SU-DHL-6 (cell line): ENCODE measurements around the gene ATG2B.

Source experiments
- H2AFZ ChIP-seq: fragments of 200-600 bp; sonication (generic); 2 replicates; pipeline ENCODE4 v1.6.1; 2014; ENCODE audit warnings: low read depth, mild to moderate bottlenecking, moderate library complexity, mixed read lengths, antibody characterized with exemption, low read length; ENCODE audit not compliant: severe bottlenecking
- H3F3A ChIP-seq: fragments of 200-600 bp; shearing (Covaris generic); 2 replicates; pipeline ENCODE4 v1.6.0; 2016; ENCODE audit warnings: antibody characterized with exemption, mild to moderate bottlenecking; ENCODE audit not compliant: insufficient read depth
- H3K27ac ChIP-seq: fragments of 200-600 bp; sonication (generic); 2 replicates; pipeline ENCODE4 v1.5.1; 2016; ENCODE audit warnings: low read depth, mild to moderate bottlenecking, low read length, moderate library complexity, mixed read lengths
- H3K27me3 ChIP-seq: fragments of 200-600 bp; sonication (generic), shearing (Covaris generic); 2 replicates; pipeline ENCODE4 v1.6.0; 2014; ENCODE audit warnings: mild to moderate bottlenecking, low read length
- H3K36me3 ChIP-seq: fragments of 200-600 bp; sonication (generic); 2 replicates; pipeline ENCODE4 v1.6.1; 2014; ENCODE audit warnings: mild to moderate bottlenecking, low read length, mixed read lengths
- H3K4me2 ChIP-seq: fragments of 300-600, 200-600 bp; shearing (Covaris generic), sonication (generic); 2 replicates; pipeline ENCODE4 v1.6.0; 2014; ENCODE audit warnings: low read length, low read depth, mild to moderate bottlenecking; ENCODE audit not compliant: poor library complexity, severe bottlenecking
- H3K4me3 ChIP-seq: fragments of 200-600 bp; sonication (generic); 2 replicates; pipeline ENCODE4 v1.5.1; 2014; ENCODE audit warnings: antibody characterized with exemption, low read length, mild to moderate bottlenecking, mixed read lengths; ENCODE audit not compliant: insufficient read depth, poor library complexity, severe bottlenecking
- H3K79me2 ChIP-seq: fragments of 200-600 bp; sonication (generic); 2 replicates; pipeline ENCODE4 v1.6.1; 2014; ENCODE audit warnings: mild to moderate bottlenecking, low read length, moderate library complexity; ENCODE audit not compliant: insufficient read depth
- H3K9ac ChIP-seq: fragments of 200-600 bp; sonication (generic); 2 replicates; pipeline ENCODE4 v1.7.0; 2014; ENCODE audit warnings: mild to moderate bottlenecking, low read length
- H3K9me2 ChIP-seq: fragments of 200-600 bp; sonication (generic); replicated peaks from 2 replicates; pipeline ENCODE4 v1.6.1; 2014; ENCODE audit warnings: low read length; ENCODE audit not compliant: insufficient read depth
- H3K9me3 ChIP-seq: fragments of 200-600 bp; sonication (generic); 2 replicates; pipeline ENCODE4 v1.6.1; 2014; ENCODE audit warnings: low read length, mixed read lengths; ENCODE audit not compliant: insufficient read depth
- H4K20me1 ChIP-seq: fragments of 200-600 bp; sonication (generic); 2 replicates; pipeline ENCODE4 v1.6.1; 2014; ENCODE audit warnings: low read depth, mild to moderate bottlenecking, antibody characterized with exemption, low read length, moderate library complexity, mixed read lengths
- EZH2phosphoT487 ChIP-seq: fragments of 200-600 bp; sonication (generic), shearing (Covaris generic); conservative IDR thresholded peaks from 2 replicates; pipeline ENCODE4 v1.6.1; 2018; ENCODE audit warnings: mild to moderate bottlenecking, antibody characterized with exemption, low read length, moderate library complexity, mixed read lengths
- TF ChIP-seq, protein P1 (sequence below): fragments of 200-600 bp; sonication (generic); IDR thresholded peaks from one replicate; pipeline ENCODE4 v1.5.1; 2017; ENCODE audit warnings: antibody characterized with exemption, mild to moderate bottlenecking, low read length, moderate library complexity; ENCODE audit not compliant: insufficient read depth, poor library complexity, severe bottlenecking

ATG2B gene

GRCh38 chr14:96265383-96266095 is 97.6 kb downstream of the ATG2B start:
- Histone ChIP-seq H3K27ac (no peak overlapping the region), H3K36me3 (no peaks in the 10 kb centered on the region), H3K9ac (no peak overlapping the region)

DNA sequence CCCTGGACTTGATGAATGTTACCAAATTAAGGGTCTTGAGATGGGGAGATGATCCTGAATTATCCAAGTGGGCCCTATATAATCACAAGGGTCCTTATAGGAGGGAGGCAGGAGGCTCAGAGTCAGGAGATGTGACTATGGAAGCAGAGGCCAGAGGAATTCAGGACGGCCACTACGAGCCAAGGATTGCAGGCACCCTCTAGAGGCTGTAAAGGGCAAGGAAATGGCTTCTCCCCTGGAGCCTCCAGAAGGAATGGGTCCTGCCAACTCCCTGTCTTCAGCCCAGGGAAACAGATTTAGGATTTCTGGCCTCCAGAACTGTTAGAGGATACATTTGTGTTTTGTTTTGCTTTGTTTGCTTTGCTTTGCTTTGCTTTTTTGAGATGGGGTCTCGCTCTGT is 98.3 kb downstream of the ATG2B start:
- no peak overlapping the region for H3K27ac ChIP-seq
- no peaks in the 10 kb centered on the region for H3F3A ChIP-seq
- H3K79me2 ChIP-seq: no peaks in the 10 kb centered on the region
- TF ChIP-seq, protein P1, sequence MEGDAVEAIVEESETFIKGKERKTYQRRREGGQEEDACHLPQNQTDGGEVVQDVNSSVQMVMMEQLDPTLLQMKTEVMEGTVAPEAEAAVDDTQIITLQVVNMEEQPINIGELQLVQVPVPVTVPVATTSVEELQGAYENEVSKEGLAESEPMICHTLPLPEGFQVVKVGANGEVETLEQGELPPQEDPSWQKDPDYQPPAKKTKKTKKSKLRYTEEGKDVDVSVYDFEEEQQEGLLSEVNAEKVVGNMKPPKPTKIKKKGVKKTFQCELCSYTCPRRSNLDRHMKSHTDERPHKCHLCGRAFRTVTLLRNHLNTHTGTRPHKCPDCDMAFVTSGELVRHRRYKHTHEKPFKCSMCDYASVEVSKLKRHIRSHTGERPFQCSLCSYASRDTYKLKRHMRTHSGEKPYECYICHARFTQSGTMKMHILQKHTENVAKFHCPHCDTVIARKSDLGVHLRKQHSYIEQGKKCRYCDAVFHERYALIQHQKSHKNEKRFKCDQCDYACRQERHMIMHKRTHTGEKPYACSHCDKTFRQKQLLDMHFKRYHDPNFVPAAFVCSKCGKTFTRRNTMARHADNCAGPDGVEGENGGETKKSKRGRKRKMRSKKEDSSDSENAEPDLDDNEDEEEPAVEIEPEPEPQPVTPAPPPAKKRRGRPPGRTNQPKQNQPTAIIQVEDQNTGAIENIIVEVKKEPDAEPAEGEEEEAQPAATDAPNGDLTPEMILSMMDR: no peak
- no peak for TF ChIP-seq EZH2phosphoT487
- no peaks in the 10 kb centered on the region for H3K9me2 ChIP-seq
- no peaks in the 10 kb centered on the region for H4K20me1 ChIP-seq
- H3K4me3 ChIP-seq: no peak overlapping the region
- no peak overlapping the region for H3K9ac ChIP-seq
- H3K4me2 ChIP-seq: no peak overlapping the region
- H3K9me3 ChIP-seq: no peaks in the 10 kb centered on the region
- H3K27me3 ChIP-seq: no peaks in the 10 kb centered on the region
- H3K36me3 ChIP-seq: no peaks in the 10 kb centered on the region
- no peak overlapping the region for H2AFZ ChIP-seq

More at GRCh38 chr14:96265383-96266095, 97.6 kb downstream of the ATG2B start:
- H4K20me1 ChIP-seq: no peaks in the 10 kb centered on the region
- H3K4me3 ChIP-seq: no peak overlapping the region
- H3K79me2 ChIP-seq: no peaks in the 10 kb centered on the region
- no peaks in the 10 kb centered on the region for H3K27me3 ChIP-seq
- no peak overlapping the region for H3K4me2 ChIP-seq
- H3K9me3 ChIP-seq: no peaks in the 10 kb centered on the region
- H2AFZ ChIP-seq: no peak overlapping the region
- no peaks in the 10 kb centered on the region for H3F3A ChIP-seq
- no peak for TF ChIP-seq EZH2phosphoT487
- TF ChIP-seq, protein P1: no peak
- no peaks in the 10 kb centered on the region for H3K9me2 ChIP-seq

DNA sequence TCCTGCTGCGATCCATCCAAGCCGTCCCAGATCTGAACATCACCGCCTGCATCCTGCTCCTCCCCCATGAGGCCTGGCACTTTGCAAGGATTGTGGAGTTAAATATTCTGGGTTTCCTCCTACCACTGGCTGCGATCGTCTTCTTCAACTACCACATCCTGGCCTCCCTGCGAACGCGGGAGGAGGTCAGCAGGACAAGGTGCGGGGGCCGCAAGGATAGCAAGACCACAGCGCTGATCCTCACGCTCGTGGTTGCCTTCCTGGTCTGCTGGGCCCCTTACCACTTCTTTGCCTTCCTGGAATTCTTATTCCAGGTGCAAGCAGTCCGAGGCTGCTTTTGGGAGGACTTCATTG is 99.0 kb downstream of the ATG2B start:
- Histone ChIP-seq H3K4me2 (no peak overlapping the region), H3K27ac (no peak overlapping the region), H2AFZ (no peak overlapping the region), H3K27me3 (no peaks in the 10 kb centered on the region), H4K20me1 (no peaks in the 10 kb centered on the region), H3F3A (no peaks in the 10 kb centered on the region), H3K4me3 (no peak overlapping the region), H3K9me2 (no peaks in the 10 kb centered on the region), H3K9ac (no peak overlapping the region), H3K79me2 (no peaks in the 10 kb centered on the region), H3K36me3 (no peaks in the 10 kb centered on the region), H3K9me3 (no peaks in the 10 kb centered on the region)
- TF ChIP-seq EZH2phosphoT487: no peak
- TF ChIP-seq, protein P1: no peak
